ENCODE measurements around the gene IRAK2.

Gene IRAK2

GRCh38 chr3:10164546-10165393, at the start of gene IRAK2:
TSS of gene IRAK2 (plus strand) at chr3:10164919. CDS start at chr3:10164955, 36 bp downstream.
- CTCF ChIA-PET = interaction anchor here (0.6 to 1.1 kb wide), 7 partner anchors 14 to 59 kb away, joined by 3 to 12 read pairs (median 4); no protein-coding TSS in a partner anchor
- POLR2A ChIA-PET (ENCODE audit: low non-redundant PET) = interaction anchor here (0.5 kb wide), 1 partner anchor 11 kb away, joined by 6 read pairs; no protein-coding TSS in a partner anchor
- peak; percentile 95 for TF ChIP-seq CTCF (conservative IDR thresholded peaks at IDR 0.05; ENCODE audit: low read depth)
- H3K27ac ChIP-seq = peak within 1 kb of the TSS; percentile 77
- peak; percentile 69 for DNase-seq (ENCODE audit: low spot score)

GRCh38 chr3:10115326-10116137, 49.2 kb upstream of the IRAK2 start, which contains the start of gene BRK1:
TSS of gene BRK1 (plus strand) at chr3:10115675. CDS start at chr3:10115702, 27 bp downstream.
- peak within 1 kb of the TSS; percentile 78 for H3K27ac ChIP-seq
- TF ChIP-seq CTCF (conservative IDR thresholded peaks at IDR 0.05; ENCODE audit: low read depth) = no peak
- ChIA-PET POLR2A (ENCODE audit: low non-redundant PET) (interaction anchor here (0.5 kb wide), 1 partner anchor 1113 kb away, joined by 3 read pairs; no protein-coding TSS in a partner anchor), CTCF (no interaction called here)
- peak; percentile 95 for DNase-seq (ENCODE audit: low spot score)

GRCh38 chr3:10116138-10116460, 48.6 kb upstream of the IRAK2 start:
- TF ChIP-seq CTCF (conservative IDR thresholded peaks at IDR 0.05; ENCODE audit: low read depth) = no peak
- POLR2A ChIA-PET (ENCODE audit: low non-redundant PET) = no interaction called here
- CTCF ChIA-PET = interaction anchor here (0.6 kb wide), 1 partner anchor 277 kb away, joined by 4 read pairs; no protein-coding TSS in a partner anchor
- DNase-seq (ENCODE audit: low spot score) = peak; percentile 10
- peak overlapping the region; percentile 78 for H3K27ac ChIP-seq

GRCh38 chr3:10116928-10117327, 47.8 kb upstream of the IRAK2 start:
- no peak overlapping the region for H3K27ac ChIP-seq
- TF ChIP-seq CTCF (conservative IDR thresholded peaks at IDR 0.05; ENCODE audit: low read depth) = no peak
- DNase-seq (ENCODE audit: low spot score) = no peak
- ChIA-PET CTCF (no interaction called here), POLR2A (ENCODE audit: low non-redundant PET) (interaction anchor here (0.6 kb wide), 1 partner anchor 62 kb away, joined by 9 read pairs; no protein-coding TSS in a partner anchor)

- no peak for TF ChIP-seq CTCF (conservative IDR thresholded peaks at IDR 0.05; ENCODE audit: low read depth)
- no peak overlapping the region for H3K27ac ChIP-seq
- ChIA-PET CTCF (interaction anchor here (0.6 kb wide), 1 partner anchor 119 kb away, joined by 3 read pairs; no protein-coding TSS in a partner anchor), POLR2A (ENCODE audit: low non-redundant PET) (no interaction called here)
- DNase-seq (ENCODE audit: low spot score) = no peak
These were observed 45.3 kb upstream of the IRAK2 start for GRCh38 chr3:10119376-10119775.

GRCh38 chr3:10121064-10121463, 43.7 kb upstream of the IRAK2 start:
- no peak overlapping the region for H3K27ac ChIP-seq
- no peak for DNase-seq (ENCODE audit: low spot score)
- POLR2A ChIA-PET (ENCODE audit: low non-redundant PET) = no interaction called here
- CTCF ChIA-PET = no interaction called here
- no peak for TF ChIP-seq CTCF (conservative IDR thresholded peaks at IDR 0.05; ENCODE audit: low read depth)

Data from RWPE1 (cell line).